Gastroesophageal sphincter (tissue), 4 donors: ENCODE results near the gene RHBG. TPM values are rescaled to one million over a fixed set of nuclear protein-coding genes. Genes with fewer than 3 reads are reported as not detected.
A peak's percentile ranks its signal among the peaks of the same experiment; 100 is the strongest.

ENCODE experiments used
- ATAC-seq: fragments of 150-250 bp; one replicate; pipeline ENCODE4 v1.9.1; 2016; ENCODE audit warnings: mild to moderate bottlenecking, moderate library complexity
- H3K27ac ChIP-seq, 4 donors: fragments of 200-600 bp; sonication (generic) in 3 of 4; 1 replicate in 3 of 4; 2 replicates in 1 of 4; pipeline ENCODE4 v1.5.1; 2016 to 2019
- H3K27me3 ChIP-seq: fragments of 200-600 bp; sonication (generic); one replicate; pipeline ENCODE4 v1.5.1; 2019
- H3K36me3 ChIP-seq, 2 donors: fragments of 200-600 bp; sonication (generic); one replicate each; pipeline ENCODE4 v1.5.1; 2019; ENCODE audit warnings: control low read depth in 1 of 2
- H3K4me1 ChIP-seq, 3 donors: fragments of 200-600 bp; sonication (generic); 1 replicate in 2 of 3; 2 replicates in 1 of 3; pipeline ENCODE4 v1.5.1; 2016 to 2019; ENCODE audit warnings: control low read depth in 2 of 3
- H3K4me3 ChIP-seq, 2 donors: fragments of 200-600 bp; sonication (generic); one replicate each; pipeline ENCODE4 v1.5.1; 2019; ENCODE audit warnings: mild to moderate bottlenecking in 1 of 2, moderate library complexity in 1 of 2
- H3K9me3 ChIP-seq, 3 donors: fragments of 200-600 bp; sonication (generic); one replicate each; pipeline ENCODE4 v1.5.1; 2017 to 2019; ENCODE audit warnings: control low read depth in 2 of 3
- CTCF ChIP-seq, 4 experiments: fragments of 200-600 bp in 2 of 4; fragments of 450-650 bp in 2 of 4; sonication (generic) in 1 of 4; IDR thresholded peaks; one replicate each; pipeline ENCODE4 v1.5.1; 2017 to 2019; ENCODE audit warnings: antibody characterized with exemption in 4 of 4, mild to moderate bottlenecking in 2 of 4, moderate library complexity in 2 of 4
- EP300 ChIP-seq: sonication (generic); formaldehyde crosslinking; IDR thresholded peaks from one replicate; pipeline ENCODE4 v1.6.1; 2017; ENCODE audit warnings: antibody characterized with exemption, mild to moderate bottlenecking
- POLR2A ChIP-seq, 2 donors: fragments of 450-650 bp; IDR thresholded peaks; one replicate each; pipeline ENCODE4 v1.6.1; 2017; ENCODE audit warnings: antibody characterized with exemption in 2 of 2, mild to moderate bottlenecking in 2 of 2, moderate library complexity in 1 of 2
- POLR2AphosphoS5 ChIP-seq: sonication (generic); formaldehyde crosslinking; IDR thresholded peaks from one replicate; pipeline ENCODE4 v1.6.1; 2017; ENCODE audit warnings: antibody characterized with exemption
- WGBS, 2 donors: methylation state at CpG; one replicate each; pipeline ENCODE4 v1.1.5; 2018; ENCODE audit warnings: low coverage in 1 of 2; 5-methylcytosine and 5-hydroxymethylcytosine counted together
- total RNA-seq, 4 donors: library from RNA; depleted of rRNA; stranded (reverse); fragments of >200 nt; gene quantifications; one replicate each; pipeline ENCODE4 v1.1.0, GENCODE V29; 2016

The RHBG gene
- total RNA-seq, 4 donors from 2014 or later: not detected

- H3K36me3 ChIP-seq: no peaks in the 10 kb centered on the region
- H3K9me3 ChIP-seq: no peaks in the 10 kb centered on the region
- TF ChIP-seq POLR2A (IDR thresholded peaks at IDR 0.05) (no peak), CTCF (IDR thresholded peaks at IDR 0.05) (no peak), POLR2AphosphoS5 (no peak), EP300 (no peak)
- WGBS, 2 donors: 71 to 79% methylated on average over 5 to 6 of the region's 6 CpGs
- H3K27ac ChIP-seq: no peak overlapping the region
- peaks cover 0 to 27% (median 21%) of the 10 kb centered on the region in 3 donors for H3K4me1 ChIP-seq
- ATAC-seq: no peak
- peaks cover 100% of the 10 kb centered on the region for H3K27me3 ChIP-seq
- H3K4me3 ChIP-seq: no peak overlapping the region
Measured at GRCh38 chr1:156417401-156418020, 48.5 kb downstream of the RHBG start.

GRCh38 chr1:156418416-156419070 is 49.5 kb downstream of the RHBG start:
- no peak for ATAC-seq
- H3K4me1 ChIP-seq: peaks cover 0 to 27% (median 21%) of the 10 kb centered on the region in 3 donors
- no peaks in the 10 kb centered on the region for H3K9me3 ChIP-seq
- TF ChIP-seq POLR2A (IDR thresholded peaks at IDR 0.05) (no peak), EP300 (no peak), POLR2AphosphoS5 (no peak), CTCF (IDR thresholded peaks at IDR 0.05) (no peak)
- H3K27me3 ChIP-seq: peaks cover 100% of the 10 kb centered on the region
- WGBS, 2 donors: 79 to 92% methylated on average over 3 to 11 of the region's 12 CpGs
- no peaks in the 10 kb centered on the region for H3K36me3 ChIP-seq
- no peak overlapping the region for H3K4me3 ChIP-seq
- no peak overlapping the region for H3K27ac ChIP-seq

- ATAC-seq: no peak
- no peaks in the 10 kb centered on the region for H3K9me3 ChIP-seq
- 0% methylated on average over 1 of the region's 5 CpGs; no CpG with 5 or more reads in 1 of the 2 donors for WGBS, 2 donors
- no peak overlapping the region for H3K27ac ChIP-seq
- no peak for TF ChIP-seq POLR2AphosphoS5
- no peak for TF ChIP-seq EP300
- TF ChIP-seq CTCF (IDR thresholded peaks at IDR 0.05): no peak
- no peak for TF ChIP-seq POLR2A (IDR thresholded peaks at IDR 0.05)
- no peaks in the 10 kb centered on the region for H3K36me3 ChIP-seq
- H3K4me1 ChIP-seq: peaks cover 0 to 27% (median 21%) of the 10 kb centered on the region in 3 donors
- H3K4me3 ChIP-seq: peak overlapping the region in 1 of 2 donors; percentile 44
- H3K27me3 ChIP-seq: peaks cover 100% of the 10 kb centered on the region
Measured at GRCh38 chr1:156419854-156420204, 50.8 kb downstream of the RHBG start.

GRCh38 chr1:156420205-156421061 is 51.4 kb downstream of the RHBG start:
- WGBS, 2 donors: 4 to 8% methylated on average over 11 to 26 of the region's 69 CpGs
- Histone ChIP-seq H3K4me1 (peaks cover 0 to 27% (median 21%) of the 10 kb centered on the region in 3 donors), H3K27me3 (peaks cover 100% of the 10 kb centered on the region), H3K4me3 (peak overlapping the region in 1 of 2 donors; percentile 44), H3K9me3 (no peaks in the 10 kb centered on the region), H3K36me3 (no peaks in the 10 kb centered on the region), H3K27ac (no peak overlapping the region)
- no peak for TF ChIP-seq EP300
- no peak for TF ChIP-seq CTCF (IDR thresholded peaks at IDR 0.05)
- TF ChIP-seq POLR2AphosphoS5: no peak
- TF ChIP-seq POLR2A (IDR thresholded peaks at IDR 0.05): no peak
- ATAC-seq: no peak
